Mesodermal cell (in vitro differentiated cells): ENCODE results near the gene RUNX3.

ENCODE experiments used
- H3K27ac ChIP-seq: 2 replicates; pipeline ENCODE4 v1.7.0; 2013; ENCODE audit warnings: mild to moderate bottlenecking, low read depth, low read length, moderate library complexity; ENCODE audit not compliant: severe bottlenecking
- H3K36me3 ChIP-seq: 2 replicates; pipeline ENCODE4 v1.7.1; 2013; ENCODE audit warnings: mild to moderate bottlenecking, low read length, moderate library complexity; ENCODE audit not compliant: control insufficient read depth, insufficient read depth
- H3K4me1 ChIP-seq: one replicate; pipeline ENCODE4 v1.7.1; 2013; ENCODE audit warnings: mild to moderate bottlenecking, low read length; ENCODE audit not compliant: insufficient read depth, control insufficient read depth, poor library complexity, severe bottlenecking
- H3K4me3 ChIP-seq: 2 replicates; pipeline ENCODE4 v1.7.0; 2013; ENCODE audit warnings: low read length, control low read depth, mild to moderate bottlenecking; ENCODE audit not compliant: insufficient read depth, poor library complexity, severe bottlenecking; ENCODE audit errors: extremely low read depth
- H3K9me3 ChIP-seq: 2 replicates; pipeline ENCODE4 v1.7.1; 2013; ENCODE audit warnings: mild to moderate bottlenecking, low read length, moderate library complexity; ENCODE audit not compliant: control insufficient read depth
- WGBS, 2 experiments: methylation state at CpG; one replicate each; pipeline ENCODE4 v1.1.5; 2013; ENCODE audit warnings: missing lambda C conversion rate in 2 of 2; ENCODE audit not compliant: insufficient coverage in 2 of 2; 5-methylcytosine and 5-hydroxymethylcytosine counted together

The RUNX3 gene

DNA sequence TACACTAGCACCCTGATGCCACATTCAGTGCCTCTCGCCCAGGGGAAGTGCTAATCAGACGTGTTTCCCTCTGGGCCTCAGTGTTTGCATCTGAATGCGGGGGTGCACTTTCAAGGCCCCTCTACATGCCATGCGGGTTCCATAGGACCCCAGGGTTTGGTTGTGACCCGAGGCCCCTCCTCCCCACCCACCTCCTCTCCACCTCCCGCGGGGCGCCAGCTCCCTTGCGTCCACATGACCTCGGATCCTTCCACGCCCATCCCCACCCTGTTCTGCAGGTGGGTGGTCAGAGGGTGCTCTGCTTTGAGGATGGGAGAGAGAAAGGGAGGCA is 5.1 kb upstream of the RUNX3 start:
- Histone ChIP-seq H3K9me3 (no peaks in the 10 kb centered on the region), H3K36me3 (no peaks in the 10 kb centered on the region), H3K4me1 (peaks cover 4% of the 10 kb centered on the region), H3K4me3 (no peak overlapping the region), H3K27ac (no peak overlapping the region)
- WGBS, 2 experiments = 74 to 75% methylated on average over 4 of the region's 11 CpGs

DNA sequence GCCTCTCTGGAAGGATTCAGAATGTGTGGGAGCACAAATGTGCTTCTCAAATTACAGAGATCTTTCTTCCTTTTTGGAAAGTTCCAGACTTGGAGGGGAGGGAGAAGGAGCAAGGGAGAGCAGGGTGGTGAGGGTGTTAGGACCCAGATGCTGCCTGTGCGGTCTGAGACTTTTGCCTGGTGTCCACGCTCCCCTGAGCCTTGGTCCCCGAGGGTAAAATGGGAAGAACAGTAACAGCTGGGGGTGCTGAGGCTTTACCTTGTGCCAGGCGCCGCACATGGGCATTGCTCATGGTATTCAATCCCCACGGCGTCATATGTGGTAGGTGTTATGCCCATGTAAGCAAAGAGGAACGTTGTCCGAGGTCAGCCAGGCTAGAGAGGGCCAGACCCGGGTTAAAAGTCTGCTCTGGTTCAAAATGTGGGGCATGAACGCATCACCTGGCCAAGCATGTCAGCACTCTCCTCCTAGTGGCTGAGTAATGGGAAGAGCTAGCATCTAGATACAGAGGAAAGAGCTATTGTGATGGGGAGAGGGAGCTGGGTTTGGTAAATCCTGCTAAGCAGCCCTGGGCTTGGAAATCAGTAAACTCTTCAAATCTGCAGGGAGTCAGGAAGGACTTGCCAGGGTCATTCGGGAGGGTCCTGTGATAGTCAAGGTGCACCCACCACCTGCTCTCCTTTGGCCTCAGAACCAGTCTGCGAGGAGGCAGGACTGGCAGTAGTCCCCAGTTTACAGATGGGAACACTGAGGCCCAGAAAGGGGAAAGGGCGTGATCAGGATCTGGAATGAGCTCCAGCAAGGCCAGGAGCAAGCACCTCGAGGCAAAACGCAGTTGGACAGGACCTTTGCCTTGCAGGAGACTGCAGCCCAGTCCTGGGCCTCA is 4.5 kb upstream of the RUNX3 start:
- Histone ChIP-seq H3K36me3 (no peaks in the 10 kb centered on the region), H3K9me3 (no peaks in the 10 kb centered on the region), H3K4me1 (peaks cover 4% of the 10 kb centered on the region), H3K4me3 (no peak overlapping the region), H3K27ac (no peak overlapping the region)
- 54 to 59% methylated on average over 16 of the region's 16 CpGs for WGBS, 2 experiments

DNA sequence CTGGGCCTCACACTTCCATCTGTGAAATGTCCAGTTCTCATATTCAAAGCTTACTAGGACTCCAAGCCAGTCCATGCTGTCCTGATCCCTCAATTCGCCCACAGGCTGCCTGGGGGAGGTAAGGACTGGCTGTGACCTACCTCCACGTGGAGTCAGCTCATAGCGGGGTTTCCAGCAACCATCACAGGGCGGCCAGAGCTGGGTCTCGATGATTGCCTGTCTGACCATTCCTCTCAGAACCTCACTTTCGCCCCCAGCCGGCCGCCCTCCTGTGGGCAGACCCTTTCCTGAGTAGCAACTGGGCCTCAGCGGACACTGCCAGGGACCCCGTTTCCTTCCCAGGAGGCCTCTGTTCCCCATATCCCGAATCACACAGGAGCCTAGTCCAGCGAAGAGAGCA is 3.4 kb upstream of the RUNX3 start:
- Histone ChIP-seq H3K9me3 (no peaks in the 10 kb centered on the region), H3K36me3 (no peaks in the 10 kb centered on the region), H3K4me3 (no peak overlapping the region), H3K27ac (no peak overlapping the region), H3K4me1 (peaks cover 4% of the 10 kb centered on the region)
- 81 to 84% methylated on average over 12 of the region's 12 CpGs for WGBS, 2 experiments

DNA sequence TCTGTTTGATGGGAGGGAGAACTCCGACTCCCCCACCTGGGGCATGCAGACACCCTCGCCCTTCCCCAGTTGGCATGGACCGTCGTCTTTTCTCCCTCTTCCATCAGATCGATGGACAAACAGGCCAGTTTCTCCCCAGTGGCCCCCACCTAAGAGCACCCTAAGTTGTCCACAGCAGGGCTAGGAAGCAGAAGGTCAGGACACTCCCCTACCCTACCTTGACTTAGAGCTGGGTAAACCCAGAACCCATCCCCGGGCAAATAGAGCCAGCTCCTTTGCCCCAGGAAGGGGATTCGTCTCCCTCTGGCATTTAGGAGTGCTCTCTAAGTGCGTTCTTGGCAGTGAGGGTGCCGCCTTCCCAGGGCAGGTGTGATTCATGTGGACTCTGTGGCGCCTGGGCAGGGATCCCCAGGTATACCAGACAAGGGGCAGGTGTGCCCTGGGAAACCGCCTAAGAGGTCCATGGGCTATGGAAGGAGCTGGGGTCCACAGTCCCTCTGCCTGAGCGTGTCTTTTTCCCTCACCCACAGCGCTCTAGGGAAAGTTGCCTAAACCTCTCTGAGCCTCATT is 2.7 kb upstream of the RUNX3 start:
- H3K4me3 ChIP-seq = no peak overlapping the region
- no peak overlapping the region for H3K27ac ChIP-seq
- 65 to 73% methylated on average over 10 of the region's 13 CpGs for WGBS, 2 experiments
- H3K9me3 ChIP-seq = no peaks in the 10 kb centered on the region
- H3K4me1 ChIP-seq = peaks cover 7% of the 10 kb centered on the region
- H3K36me3 ChIP-seq = no peaks in the 10 kb centered on the region

- no peaks in the 10 kb centered on the region for H3K9me3 ChIP-seq
- H3K27ac ChIP-seq = no peak overlapping the region
- H3K4me3 ChIP-seq = peak overlapping the region; percentile 16
- H3K4me1 ChIP-seq = peaks cover 7% of the 10 kb centered on the region
- WGBS, 2 experiments = 1 to 4% methylated on average over 23 to 29 of the region's 34 CpGs
- H3K36me3 ChIP-seq = no peaks in the 10 kb centered on the region
These were observed 2.2 kb upstream of the RUNX3 start for GRCh38 chr1:24932284-24932683.

- Histone ChIP-seq H3K4me1 (peaks cover 10% of the 10 kb centered on the region), H3K9me3 (no peaks in the 10 kb centered on the region), H3K36me3 (no peaks in the 10 kb centered on the region), H3K4me3 (peak overlapping the region; percentile 16), H3K27ac (no peak overlapping the region)
- 3% methylated on average over 55 to 59 of the region's 63 CpGs for WGBS, 2 experiments
These were observed 1.6 kb upstream of the RUNX3 start for GRCh38 chr1:24931468-24932231.

GRCh38 chr1:24931146-24931467 is 1.0 kb upstream of the RUNX3 start:
- WGBS, 2 experiments = 6 to 14% methylated on average over 4 to 15 of the region's 21 CpGs
- H3K4me3 ChIP-seq = no peak overlapping the region
- H3K27ac ChIP-seq = no peak overlapping the region
- no peaks in the 10 kb centered on the region for H3K36me3 ChIP-seq
- H3K9me3 ChIP-seq = no peaks in the 10 kb centered on the region
- H3K4me1 ChIP-seq = peaks cover 15% of the 10 kb centered on the region

GRCh38 chr1:24929398-24930259 is 447 bp downstream of the RUNX3 start:
- Histone ChIP-seq H3K4me3 (peak overlapping the region; percentile 40), H3K36me3 (peaks cover 2% of the 10 kb centered on the region), H3K9me3 (no peaks in the 10 kb centered on the region), H3K27ac (no peak overlapping the region), H3K4me1 (peaks cover 18% of the 10 kb centered on the region)
- 1% methylated on average over 77 to 84 of the region's 129 CpGs for WGBS, 2 experiments

DNA sequence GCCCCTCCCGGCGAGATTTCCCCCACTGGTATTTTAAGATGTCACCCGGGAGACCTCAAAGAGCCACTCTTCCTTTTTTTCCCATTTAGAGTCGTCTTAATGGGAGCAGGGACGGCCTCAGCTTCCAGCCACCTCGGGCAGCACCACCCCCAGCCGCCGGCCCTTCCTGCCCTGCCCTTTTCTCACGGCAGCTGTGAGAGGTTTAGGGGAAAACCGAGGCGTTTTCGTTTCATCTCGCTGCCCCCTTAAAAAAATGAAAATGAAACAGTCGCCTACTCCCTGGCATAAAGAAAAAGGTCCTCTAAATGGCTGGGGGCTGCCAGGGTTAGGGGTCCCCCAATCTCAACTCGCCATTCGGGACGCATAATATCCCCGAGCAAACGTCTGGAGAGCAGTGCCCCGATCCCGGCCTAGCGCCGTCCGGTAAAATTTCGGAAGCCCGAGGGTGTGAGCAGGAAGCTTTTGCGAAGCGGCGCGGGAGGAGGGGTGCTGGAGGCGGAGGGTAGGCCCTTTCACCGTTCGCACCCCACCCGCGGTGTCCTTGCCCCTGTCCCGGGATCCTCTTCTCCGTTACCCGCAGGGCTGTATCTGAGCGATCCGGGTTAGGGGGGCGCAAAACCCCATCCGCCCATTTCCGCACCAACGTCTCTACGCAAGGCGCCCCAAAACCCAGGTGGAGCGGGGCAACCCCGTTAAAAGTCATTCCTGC is 1.2 kb downstream of the RUNX3 start:
- Histone ChIP-seq H3K9me3 (no peaks in the 10 kb centered on the region), H3K27ac (no peak overlapping the region), H3K4me1 (peaks cover 15% of the 10 kb centered on the region), H3K4me3 (peak overlapping the region; percentile 40), H3K36me3 (peaks cover 2% of the 10 kb centered on the region)
- 1% methylated on average over 31 to 38 of the region's 48 CpGs for WGBS, 2 experiments
